PC-9 (cell line): Measurements from ENCODE around the gene ALCAM. TPM values are rescaled to one million over a fixed set of nuclear protein-coding genes. Genes with fewer than 3 reads are reported as not detected.

Source experiments
- BruUV-seq: library from RNA; stranded (reverse); fragments of 400-500 nt; replicated peaks from 2 replicates; lab custom pipeline; 2021; lab: Mats Ljungman, UMichigan
- CTCF ChIA-PET: fragments of 300-600 bp; sonication (Branson Sonifier 250); formaldehyde crosslinking; loops from one replicate; lab custom pipeline; 2022; ENCODE audit warnings: antibody characterized with exemption; lab: Charles Lee
- POLR2A ChIA-PET: fragments of 300-600 bp; sonication (Branson Sonifier 250); formaldehyde crosslinking; loops from one replicate; lab custom pipeline; 2022; ENCODE audit warnings: antibody characterized with exemption; ENCODE audit not compliant: unreplicated experiment; lab: Charles Lee
- DNase-seq, 2 experiments: peaks; one replicate each; pipeline versions ENCODE4 v3.0.0 to v3.0.0-alpha.2; 2015 to 2022; ENCODE audit warnings: mixed read lengths in 1 of 2
- H2AFZ ChIP-seq: fragments of 200-600 bp; sonication (generic); 2 replicates; pipeline ENCODE4 v1.8.1; 2017; ENCODE audit warnings: antibody characterized with exemption
- H3F3A ChIP-seq: fragments of 200-600 bp; sonication (generic); 2 replicates; pipeline ENCODE4 v1.8.1; 2017; ENCODE audit warnings: antibody characterized with exemption, mild to moderate bottlenecking, low read depth; ENCODE audit not compliant: insufficient read depth
- H3K27ac ChIP-seq: fragments of 200-600 bp; sonication (generic); 2 replicates; pipeline ENCODE4 v1.6.1; 2016; ENCODE audit warnings: mixed run types
- H3K27me3 ChIP-seq: fragments of 200-600 bp; sonication (generic); 2 replicates; pipeline ENCODE4 v1.6.1; 2016; ENCODE audit warnings: low read depth, mixed run types; ENCODE audit not compliant: insufficient read depth
- H3K36me3 ChIP-seq: fragments of 200-600 bp; sonication (generic); 2 replicates; pipeline ENCODE4 v1.6.1; 2016; ENCODE audit warnings: low read depth, mixed run types
- H3K4me1 ChIP-seq: fragments of 200-600 bp; sonication (generic); replicated peaks from 2 replicates; pipeline ENCODE4 v1.6.1; 2016; ENCODE audit warnings: mixed run types; ENCODE audit not compliant: insufficient read depth
- H3K4me2 ChIP-seq: fragments of 200-600 bp; sonication (generic); 2 replicates; pipeline ENCODE4 v1.6.1; 2017; ENCODE audit warnings: mixed run types
- H3K4me3 ChIP-seq: fragments of 200-600 bp; sonication (generic); 2 replicates; pipeline ENCODE4 v1.6.1; 2016; ENCODE audit warnings: mixed run types
- H3K79me2 ChIP-seq: fragments of 200-600 bp; sonication (generic); 2 replicates; pipeline ENCODE4 v1.6.1; 2017; ENCODE audit warnings: low read depth, mixed run types
- H3K9me2 ChIP-seq: fragments of 200-600 bp; sonication (generic); 2 replicates; pipeline ENCODE4 v1.8.1; 2017; ENCODE audit warnings: mild to moderate bottlenecking; ENCODE audit not compliant: insufficient read depth
- H3K9me3 ChIP-seq: fragments of 200-600 bp; sonication (generic); 2 replicates; pipeline ENCODE4 v1.8.1; 2016; ENCODE audit warnings: low read depth; ENCODE audit not compliant: insufficient read depth
- H4K20me1 ChIP-seq: fragments of 200-600 bp; sonication (generic); 2 replicates; pipeline ENCODE4 v1.8.1; 2017; ENCODE audit not compliant: insufficient read depth
- CTCF ChIP-seq: fragments of 200-600 bp; sonication (generic); conservative IDR thresholded peaks from 2 replicates; pipeline ENCODE4 v1.6.1; 2017; ENCODE audit warnings: mixed run types, antibody characterized with exemption, mild to moderate bottlenecking, moderate library complexity
- EZH2 ChIP-seq: fragments of 200-600 bp; sonication (generic); IDR thresholded peaks from 2 replicates; pipeline ENCODE4 v1.8.0; 2017; ENCODE audit warnings: antibody characterized with exemption, low read depth
- intact Hi-C: fragments of 100-400 bp; cut with micrococcal nuclease; formaldehyde crosslinking; loops from one replicate; pipeline ENCODE4 v1.10.0; 2022; ENCODE audit not compliant: unreplicated experiment
- total RNA-seq: library from RNA; stranded (reverse); gene quantifications from 2 replicates; pipeline ENCODE4 v1.2.3, GENCODE V29; 2021

The ALCAM gene
- total RNA-seq, 1 experiment from 2014 or later = 132 TPM

- TF ChIP-seq EZH2 = no peak
- no peak for TF ChIP-seq CTCF
- Histone ChIP-seq H3K79me2 (no peaks in the 10 kb centered on the region), H3F3A (no peaks in the 10 kb centered on the region), H3K9me2 (no peaks in the 10 kb centered on the region), H3K4me2 (no peak overlapping the region), H3K27me3 (no peaks in the 10 kb centered on the region), H3K4me3 (no peak overlapping the region), H3K9me3 (no peaks in the 10 kb centered on the region), H3K36me3 (no peaks in the 10 kb centered on the region), H3K27ac (no peak overlapping the region), H4K20me1 (no peaks in the 10 kb centered on the region), H2AFZ (no peak overlapping the region), H3K4me1 (peaks cover 23% of the 10 kb centered on the region)
- DNase-seq = no peak
- POLR2A ChIA-PET = interaction anchor here (0.6 to 0.7 kb wide), 2 partner anchors 14 to 20 kb away, joined by 3 read pairs; no protein-coding TSS in a partner anchor
- BruUV-seq = no TSS peak
- CTCF ChIA-PET = no interaction called here
- intact Hi-C loops = no loop called here
Measured at GRCh38 chr3:105354429-105354828, 12.3 kb upstream of the ALCAM start.

GRCh38 chr3:105355408-105356061 lies 11.2 kb upstream of the ALCAM start:
- BruUV-seq = no TSS peak
- H3K4me2 ChIP-seq = no peak overlapping the region
- H3K9me3 ChIP-seq = no peaks in the 10 kb centered on the region
- DNase-seq = no peak
- H4K20me1 ChIP-seq = no peaks in the 10 kb centered on the region
- H3K4me1 ChIP-seq = peaks cover 23% of the 10 kb centered on the region
- H2AFZ ChIP-seq = no peak overlapping the region
- POLR2A ChIA-PET = interaction anchor here (0.6 kb wide), 1 partner anchor 46 kb away, joined by 8 read pairs; no protein-coding TSS in a partner anchor
- intact Hi-C loops = no loop called here
- no peaks in the 10 kb centered on the region for H3K79me2 ChIP-seq
- no peaks in the 10 kb centered on the region for H3K9me2 ChIP-seq
- H3F3A ChIP-seq = no peaks in the 10 kb centered on the region
- no peaks in the 10 kb centered on the region for H3K27me3 ChIP-seq
- CTCF ChIA-PET = interaction anchor here (0.6 kb wide), 1 partner anchor 40 kb away, joined by 3 read pairs; no protein-coding TSS in a partner anchor
- TF ChIP-seq EZH2 (no peak), CTCF (no peak)
- H3K36me3 ChIP-seq = no peaks in the 10 kb centered on the region
- H3K27ac ChIP-seq = no peak overlapping the region
- no peak overlapping the region for H3K4me3 ChIP-seq

GRCh38 chr3:105356396-105356795 lies 10.3 kb upstream of the ALCAM start:
- Histone ChIP-seq H3K27ac (no peak overlapping the region), H3K4me3 (no peak overlapping the region), H4K20me1 (no peaks in the 10 kb centered on the region), H3K4me2 (no peak overlapping the region), H3K36me3 (no peaks in the 10 kb centered on the region), H3K9me2 (no peaks in the 10 kb centered on the region), H3F3A (no peaks in the 10 kb centered on the region), H3K4me1 (peaks cover 18% of the 10 kb centered on the region), H3K9me3 (no peaks in the 10 kb centered on the region), H3K27me3 (no peaks in the 10 kb centered on the region), H2AFZ (no peak overlapping the region), H3K79me2 (no peaks in the 10 kb centered on the region)
- intact Hi-C loops = no loop called here
- no peak for TF ChIP-seq EZH2
- no peak for DNase-seq
- ChIA-PET POLR2A (no interaction called here), CTCF (no interaction called here)
- no TSS peak for BruUV-seq
